H1 (cell line): Measurements from ENCODE around the gene AKT1S1. TPM values are rescaled to one million over a fixed set of nuclear protein-coding genes. Genes with fewer than 3 reads are reported as not detected.
A peak's percentile ranks its signal among the peaks of the same experiment; 100 is the strongest.

Source experiments
- CTCF ChIA-PET: fragments of 300-600 bp; sonication (Branson Sonifier 250); formaldehyde crosslinking; loops from one replicate; lab custom pipeline; 2021; ENCODE audit not compliant: partially characterized antibody; lab: Charles Lee
- POLR2A ChIA-PET: fragments of 300-600 bp; sonication (Branson Sonifier 250); formaldehyde crosslinking; loops from one replicate; lab custom pipeline; 2021; ENCODE audit warnings: inconsistent platforms; ENCODE audit not compliant: partially characterized antibody; lab: Charles Lee
- DNase-seq, 2 experiments: peaks; one replicate each; pipeline versions ENCODE4 v3.0.0 to v3.0.0-alpha.2; 2010 to 2022; ENCODE audit warnings: low spot score in 2 of 2, low read depth in 1 of 2, mixed read lengths in 1 of 2
- FAIRE-seq: peaks from 2 replicates; lab custom pipeline; 2011; peaks lifted over from hg19 to GRCh38; lab: Jason Lieb, UNC
- H2AFZ ChIP-seq: 2 replicates; pipeline ENCODE4 v1.8.1; 2012; ENCODE audit warnings: low read length, inconsistent platforms
- H2AK5ac ChIP-seq: 2 replicates; pipeline ENCODE4 v1.6.1; 2013; ENCODE audit warnings: low read depth, low read length
- H2BK120ac ChIP-seq: replicated peaks from 2 replicates; pipeline ENCODE3; 2013; ENCODE audit warnings: low read depth, low read length, inconsistent platforms
- H2BK12ac ChIP-seq: 2 replicates; pipeline ENCODE4 v1.6.1; 2013; ENCODE audit warnings: low read depth, low read length
- H2BK15ac ChIP-seq: 2 replicates; pipeline ENCODE4 v1.6.1; 2013; ENCODE audit warnings: low read length
- H2BK20ac ChIP-seq: 2 replicates; pipeline ENCODE4 v1.6.1; 2013; ENCODE audit warnings: low read length
- H2BK5ac ChIP-seq: 2 replicates; pipeline ENCODE4 v1.6.1; 2013; ENCODE audit warnings: low read depth, low read length
- H3K14ac ChIP-seq: 2 replicates; pipeline ENCODE4 v1.6.1; 2013; ENCODE audit warnings: inconsistent platforms; ENCODE audit not compliant: insufficient read length
- H3K18ac ChIP-seq: 2 replicates; pipeline ENCODE4 v1.6.1; 2013; ENCODE audit warnings: low read length; ENCODE audit errors: extremely low read depth
- H3K23ac ChIP-seq: 2 replicates; pipeline ENCODE4 v1.6.1; 2013; ENCODE audit warnings: inconsistent platforms; ENCODE audit not compliant: insufficient read length
- H3K23me2 ChIP-seq: 2 replicates; pipeline ENCODE4 v1.6.1; 2013; ENCODE audit warnings: low read depth, low read length
- H3K27ac ChIP-seq: 2 replicates; pipeline ENCODE4 v1.6.1; 2011; ENCODE audit warnings: low read depth, low read length, inconsistent platforms
- H3K27me3 ChIP-seq, 4 experiments: replicated peaks in 1 of 4; 1 replicate in 1 of 4; 2 replicates in 3 of 4; pipeline versions ENCODE4 v1.6.1 to v1.8.1; 2011 to 2013; ENCODE audit warnings: low read length in 3 of 4, mild to moderate bottlenecking in 3 of 4, inconsistent platforms in 2 of 4, mixed read lengths in 2 of 4, moderate library complexity in 1 of 4; ENCODE audit not compliant: control insufficient read depth in 3 of 4, insufficient read depth in 3 of 4; ENCODE audit errors: extremely low read depth in 1 of 4
- H3K36me3 ChIP-seq, 4 experiments: 2 replicates each; pipeline versions ENCODE4 v1.6.1 to v1.8.1; 2011 to 2013; ENCODE audit warnings: mild to moderate bottlenecking in 4 of 4, low read length in 3 of 4, moderate library complexity in 2 of 4, control low read depth in 1 of 4, inconsistent platforms in 1 of 4; ENCODE audit not compliant: insufficient read depth in 4 of 4, control insufficient read depth in 2 of 4
- H3K4ac ChIP-seq: replicated peaks from 2 replicates; pipeline ENCODE3; 2013; ENCODE audit warnings: low read length, low read depth, mixed read lengths, inconsistent platforms; ENCODE audit not compliant: insufficient read length
- H3K4me1 ChIP-seq, 4 experiments: replicated peaks in 1 of 4; 1 replicate in 1 of 4; 2 replicates in 3 of 4; pipeline versions ENCODE4 v1.6.1 to v1.8.1; 2011 to 2013; ENCODE audit warnings: low read length in 3 of 4, inconsistent platforms in 2 of 4, mixed read lengths in 1 of 4; ENCODE audit not compliant: insufficient read depth in 4 of 4, control insufficient read depth in 3 of 4
- H3K4me2 ChIP-seq, 2 experiments: 2 replicates each; pipeline versions ENCODE4 v1.6.1 to v1.8.1; 2011 to 2013; ENCODE audit warnings: low read depth in 2 of 2, low read length in 2 of 2, control low read depth in 1 of 2, inconsistent platforms in 1 of 2, mild to moderate bottlenecking in 1 of 2; ENCODE audit not compliant: insufficient read depth in 1 of 2
- H3K4me3 ChIP-seq, 4 experiments: fragments of 200-600, 300-600 bp in 1 of 4; sonication (generic), shearing (Covaris generic), sonication (Bioruptor Twin) in 1 of 4; 2 replicates each; pipeline versions ENCODE4 v1.5.1 to v1.8.1; 2011 to 2016; ENCODE audit warnings: low read length in 4 of 4, low read depth in 3 of 4, control low read depth in 2 of 4, inconsistent platforms in 2 of 4, mild to moderate bottlenecking in 2 of 4, mixed read lengths in 1 of 4, moderate library complexity in 1 of 4; ENCODE audit not compliant: insufficient read depth in 2 of 4; ENCODE audit errors: extremely low read depth in 1 of 4
- H3K56ac ChIP-seq: replicated peaks from 2 replicates; pipeline ENCODE3; 2013; ENCODE audit warnings: low read depth, mild to moderate bottlenecking, mixed read lengths, low read length, inconsistent platforms; ENCODE audit not compliant: insufficient read length
- H3K79me1 ChIP-seq: 2 replicates; pipeline ENCODE4 v1.6.1; 2013; ENCODE audit warnings: low read depth, low read length, control low read depth
- H3K79me2 ChIP-seq, 2 experiments: 2 replicates each; pipeline versions ENCODE4 v1.6.1 to v1.8.1; 2012 to 2013; ENCODE audit warnings: low read length in 2 of 2, mild to moderate bottlenecking in 2 of 2, inconsistent platforms in 1 of 2; ENCODE audit not compliant: insufficient read depth in 2 of 2, control insufficient read depth in 1 of 2
- H3K9ac ChIP-seq, 4 experiments: replicated peaks in 1 of 4; 1 replicate in 1 of 4; 2 replicates in 3 of 4; pipeline versions ENCODE4 v1.6.1 to v1.8.1; 2011 to 2013; ENCODE audit warnings: low read depth in 3 of 4, low read length in 3 of 4, control low read depth in 2 of 4, mild to moderate bottlenecking in 2 of 4, moderate library complexity in 2 of 4, inconsistent platforms in 1 of 4; ENCODE audit errors: extremely low read depth in 1 of 4
- H3K9me3 ChIP-seq, 2 experiments: 2 replicates each; pipeline versions ENCODE4 v1.6.1 to v1.8.1; 2012 to 2013; ENCODE audit warnings: mild to moderate bottlenecking in 2 of 2, moderate library complexity in 2 of 2, control low read depth in 1 of 2, inconsistent platforms in 1 of 2, low read depth in 1 of 2, low read length in 1 of 2, mixed read lengths in 1 of 2; ENCODE audit not compliant: insufficient read depth in 2 of 2
- H4K20me1 ChIP-seq, 2 experiments: replicated peaks in 1 of 2; 2 replicates each; pipeline versions ENCODE3 to v1.8.1; 2011 to 2013; ENCODE audit warnings: inconsistent platforms in 2 of 2, low read length in 2 of 2, mild to moderate bottlenecking in 1 of 2; ENCODE audit not compliant: insufficient read depth in 2 of 2, control insufficient read depth in 1 of 2
- H4K5ac ChIP-seq: 2 replicates; pipeline ENCODE4 v1.6.1; 2013; ENCODE audit warnings: low read length, low read depth, mixed read lengths, inconsistent platforms; ENCODE audit not compliant: insufficient read length
- H4K8ac ChIP-seq: 2 replicates; pipeline ENCODE4 v1.8.0; 2013; ENCODE audit warnings: mild to moderate bottlenecking, moderate library complexity, low read length, inconsistent platforms; ENCODE audit not compliant: insufficient read depth; ENCODE audit errors: extremely low read depth
- H4K91ac ChIP-seq: replicated peaks from 2 replicates; pipeline ENCODE3; 2013; ENCODE audit warnings: low read length, mixed read lengths, inconsistent platforms; ENCODE audit not compliant: insufficient read length
- GTF2F1 ChIP-seq: IDR thresholded peaks from 2 replicates; pipeline ENCODE4 v1.6.1; 2012; ENCODE audit warnings: low read depth, low read length, improper control_type of control experiment, borderline replicate concordance
- POLR2A ChIP-seq, 2 experiments: IDR thresholded peaks; 1 replicate in 1 of 2; 2 replicates in 1 of 2; pipeline ENCODE4 v1.6.1; 2011; ENCODE audit warnings: low read depth in 2 of 2, low read length in 2 of 2, mild to moderate bottlenecking in 2 of 2; ENCODE audit errors: control extremely low read depth in 1 of 2
- POLR2AphosphoS5 ChIP-seq: IDR thresholded peaks from 2 replicates; pipeline ENCODE4 v1.6.1; 2011; ENCODE audit warnings: low read depth, low read length
- RBBP5 ChIP-seq: IDR thresholded peaks from 2 replicates; pipeline ENCODE4 v1.7.1; 2012; ENCODE audit warnings: low read depth, mild to moderate bottlenecking, inconsistent platforms, low read length, moderate library complexity, borderline replicate concordance
- SP4 ChIP-seq: IDR thresholded peaks from 2 replicates; pipeline ENCODE4 v1.6.1; 2012; ENCODE audit warnings: low read length, inconsistent platforms
- TAF7 ChIP-seq: optimal IDR thresholded peaks from 2 replicates; pipeline ENCODE3; 2011; ENCODE audit warnings: low read depth, mild to moderate bottlenecking, inconsistent platforms, low read length, moderate library complexity, borderline replicate concordance
- WGBS, 2 experiments: shearing (Covaris generic) in 1 of 2; methylation state at CpG; one replicate each; pipeline versions ENCODE4 v1.1.6 to v1.1.7; 2013 to 2015; ENCODE audit warnings: low lambda C conversion rate in 2 of 2, mixed read lengths in 2 of 2, inconsistent platforms in 1 of 2, low coverage in 1 of 2, missing lambda C conversion rate in 1 of 2; ENCODE audit not compliant: insufficient replicate concordance in 2 of 2, insufficient coverage in 1 of 2, insufficient read length in 1 of 2; ENCODE audit errors: extremely low coverage in 1 of 2, missing lambda C conversion rate in 1 of 2; 5-methylcytosine and 5-hydroxymethylcytosine counted together
- polyA plus RNA-seq, 7 experiments: library from polyadenylated mRNA; depleted of rRNA in 3 of 7; stranded (reverse) in 5 of 7; unstranded in 2 of 7; fragments of >200 nt in 5 of 7; fragments of 200-250 nt in 2 of 7; gene quantifications; 1 replicate in 5 of 7; 2 replicates in 1 of 7; 4 replicates in 1 of 7; pipeline versions ENCODE4 v1.2.1 to v1.2.3, GENCODE V29; 2011 to 2013; ENCODE audit warnings: missing spikeins in 2 of 7, mixed read lengths in 2 of 7
- total RNA-seq: library from RNA; stranded (reverse); fragmentation: NEBNext Ultra II Directional; extraction: Animal tissue kit (Norgen Biotek cat#: 25700); gene quantifications from 2 replicates; pipeline ENCODE4 v1.2.1, GENCODE V29; 2021

Gene AKT1S1
- total and polyA plus RNA-seq, 2 of the 8 experiments (the other 6 are each of a cell fraction or from before 2014, with no cell fraction given), result 40.7 to 45.9 TPM

DNA sequence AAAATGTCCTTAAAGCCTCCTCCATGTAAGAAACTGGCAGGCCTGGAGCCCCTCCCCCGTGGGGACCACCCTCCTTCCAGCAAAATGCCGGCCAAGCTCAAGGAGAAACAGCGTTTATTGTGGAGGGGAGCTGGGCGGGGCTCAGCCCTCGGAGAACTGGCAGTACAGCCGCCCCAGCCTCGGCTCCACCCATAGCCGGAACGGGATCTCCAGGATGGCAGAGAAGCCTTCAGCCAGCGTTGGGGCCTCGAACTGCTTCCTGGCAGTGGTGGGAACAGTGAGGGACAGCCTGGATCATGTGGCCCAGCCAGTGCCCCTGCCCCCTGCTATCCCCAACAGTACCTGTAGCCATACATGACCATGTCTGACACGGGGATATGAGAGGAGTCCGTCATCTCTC lies 16.0 kb downstream of the AKT1S1 start:
- no peaks in the 10 kb centered on the region for H3K9me3 ChIP-seq
- no peak overlapping the region for H3K4me3 ChIP-seq
- FAIRE-seq, result no peak
- no peak overlapping the region for H2BK120ac ChIP-seq
- H4K91ac ChIP-seq, result no peak overlapping the region
- WGBS, 2 experiments, result 80% methylated on average over 13 of the region's 13 CpGs; no CpG with 5 or more reads in 1 of the 2 experiments
- DNase-seq, result peak in 1 of 2 experiments; percentile 63
- H3K4ac ChIP-seq, result no peak overlapping the region
- H3K27me3 ChIP-seq, result no peaks in the 10 kb centered on the region
- no peak overlapping the region for H2BK12ac ChIP-seq
- H3K23ac ChIP-seq, result no peak overlapping the region
- TF ChIP-seq TAF7 (peak; percentile 34), RBBP5 (no peak), POLR2AphosphoS5 (peak; percentile 70; the same call in 1 of the 2 replicates), POLR2A (IDR thresholded peaks at IDR 0.05; ENCODE audit: control extremely low read depth in 1 of 2, low read depth in 2 of 2, low read length in 2 of 2) (peak in 1 of 2 experiments; percentile 37; a peak in 1 of 3 replicates), SP4 (peak; percentile 46; the same call in 1 of the 2 replicates), GTF2F1 (no peak)
- CTCF ChIA-PET, result interaction anchor here (0.9 to 1.0 kb wide), 3 partner anchors 14 to 60 kb away, joined by 3 to 4 read pairs (median 3); no protein-coding TSS in a partner anchor
- H2BK15ac ChIP-seq, result no peak overlapping the region
- H3K79me2 ChIP-seq, result peaks cover 0 to 20% of the 10 kb centered on the region in 2 experiments; a peak in 2 of 4 replicates
- no peak overlapping the region for H3K27ac ChIP-seq
- no peak overlapping the region for H3K56ac ChIP-seq
- H2BK20ac ChIP-seq, result no peak overlapping the region
- H2BK5ac ChIP-seq, result peak overlapping the region; percentile 44; the same call in 1 of the 2 replicates
- peak overlapping the region; percentile 18; the same call in 1 of the 2 replicates for H4K8ac ChIP-seq
- peaks cover 34 to 47% of the 10 kb centered on the region in 2 experiments for H4K20me1 ChIP-seq
- H3K4me1 ChIP-seq, result peaks cover 0 to 10% (median 3%) of the 10 kb centered on the region in 4 experiments; a peak in 5 of 7 replicates
- H3K9ac ChIP-seq, result no peak overlapping the region
- peaks cover 12% of the 10 kb centered on the region for H3K79me1 ChIP-seq
- no peaks in the 10 kb centered on the region; the same call in 1 of the 2 replicates for H3K23me2 ChIP-seq
- no peak overlapping the region for H2AK5ac ChIP-seq
- H4K5ac ChIP-seq, result no peak overlapping the region
- peaks cover 34 to 74% (median 58%) of the 10 kb centered on the region in 4 experiments for H3K36me3 ChIP-seq
- no peak overlapping the region for H3K14ac ChIP-seq
- H3K18ac ChIP-seq, result no peak overlapping the region
- no peak overlapping the region for H3K4me2 ChIP-seq
- H2AFZ ChIP-seq, result no peak overlapping the region
- POLR2A ChIA-PET, result interaction anchor here (0.9 to 12.4 kb wide), 12 partner anchors 7 to 171 kb away, joined by 3 to 247 read pairs (median 4); partner anchors contain the start of genes ADM5, AKT1S1, MED25 and PTOV1
